A549 (cell line): ENCODE results near the gene PCDH12. TPM values are rescaled to one million over a fixed set of nuclear protein-coding genes. Genes with fewer than 3 reads are reported as not detected.

ENCODE experiments used
- ATAC-seq, 2 experiments: fragments of 200-7000 bp in 1 of 2; fragments of >200 bp in 1 of 2; cut with Nextera tagmentation in 1 of 2; cut with Tn5 transposase in 1 of 2; 3 replicates each; pipeline versions ENCODE4 v1.8.0 to v1.9.1; 2018 to 2020; ENCODE audit warnings: mild to moderate bottlenecking in 1 of 2, moderate library complexity in 1 of 2
- CTCF ChIA-PET: fragments of 300-600 bp; sonication (Branson Sonifier 250); formaldehyde crosslinking; extraction: SDS; loops from one replicate; lab custom pipeline; 2021; ENCODE audit warnings: antibody characterized with exemption, inconsistent platforms; lab: Yijun Ruan, JAX
- POLR2A ChIA-PET: fragments of 350-600 bp; formaldehyde crosslinking; extraction: SDS; loops from one replicate; lab custom pipeline; 2021; ENCODE audit warnings: antibody characterized with exemption, inconsistent platforms; lab: Yijun Ruan, JAX
- DNase-seq, 2 experiments: peaks; one replicate each; pipeline versions ENCODE4 v3.0.0 to v3.0.0-alpha.2; 2011 to 2016; ENCODE audit warnings: low read depth in 1 of 2, low spot score in 1 of 2
- FAIRE-seq: peaks from 2 replicates; lab custom pipeline; 2011; peaks lifted over from hg19 to GRCh38; lab: Jason Lieb, UNC
- H3K27ac ChIP-seq, 2 experiments: fragments of >200 bp; sonication (Bioruptor Twin); formaldehyde crosslinking; 3 replicates each; pipeline ENCODE4 v1.5.1; 2016 to 2017
- H3K4me1 ChIP-seq: fragments of >200 bp; sonication (Bioruptor Twin); formaldehyde crosslinking; 3 replicates; pipeline ENCODE4 v1.6.1; 2016
- H3K4me2 ChIP-seq: fragments of >200 bp; sonication (Bioruptor Twin); formaldehyde crosslinking; 3 replicates; pipeline ENCODE4 v1.6.1; 2016
- H3K4me3 ChIP-seq: fragments of >200 bp; sonication (Bioruptor Twin); formaldehyde crosslinking; 3 replicates; pipeline ENCODE4 v1.5.1; 2016
- H3K9me3 ChIP-seq: fragments of >200 bp; sonication (Bioruptor Twin); formaldehyde crosslinking; 3 replicates; pipeline ENCODE4 v1.6.1; 2016
- BHLHE40 ChIP-seq: IDR thresholded peaks from 2 replicates; pipeline ENCODE4 v1.6.1; 2012; ENCODE audit warnings: low read depth, low read length, inconsistent platforms
- CBX8 ChIP-seq: fragments of 200-600 bp; sonication (generic); IDR thresholded peaks from 2 replicates; pipeline ENCODE4 v1.6.1; 2016
- CHD2 ChIP-seq: fragments of 150-350 bp; IDR thresholded peaks from 2 replicates; pipeline ENCODE4 v1.6.1; 2014; ENCODE audit warnings: low read length; ENCODE audit not compliant: partially characterized antibody
- EHF ChIP-seq: fragments of 250-450 bp; sonication (Bioruptor Pico); IDR thresholded peaks from 2 replicates; pipeline ENCODE4 v1.5.0; 2020; ENCODE audit warnings: mild to moderate bottlenecking
- EHMT2 ChIP-seq: fragments of 200-600 bp; sonication (generic); IDR thresholded peaks from 2 replicates; pipeline ENCODE4 v1.6.1; 2016; ENCODE audit warnings: antibody characterized with exemption, low read depth, mild to moderate bottlenecking, moderate library complexity
- EP300 ChIP-seq, 2 experiments: fragments of >200 bp; sonication (Bioruptor Twin); formaldehyde crosslinking; IDR thresholded peaks; 2 replicates in 1 of 2; 3 replicates in 1 of 2; pipeline ENCODE4 v1.6.1; 2016 to 2017
- ESRRA ChIP-seq: fragments of 150-350 bp; IDR thresholded peaks from 2 replicates; pipeline ENCODE4 v1.6.1; 2014; ENCODE audit warnings: mild to moderate bottlenecking, low read length, borderline replicate concordance
- FOSL2 ChIP-seq, 2 experiments: fragments of 450-650 bp in 1 of 2; fragments of >200 bp in 1 of 2; sonication (Bioruptor Twin) in 1 of 2; formaldehyde crosslinking; IDR thresholded peaks; 2 replicates each; pipeline versions ENCODE4 v1.5.0 to v1.6.1; 2016 to 2020; ENCODE audit warnings: mild to moderate bottlenecking in 1 of 2, moderate library complexity in 1 of 2
- HOXB13 ChIP-seq: fragments of 250-450 bp; sonication (Bioruptor Pico); IDR thresholded peaks from 2 replicates; pipeline ENCODE4 v1.5.0; 2020; ENCODE audit warnings: low read depth, mild to moderate bottlenecking, moderate library complexity
- JUNB ChIP-seq: fragments of >200 bp; sonication (Bioruptor Twin); formaldehyde crosslinking; IDR thresholded peaks from 2 replicates; pipeline ENCODE4 v1.6.1; 2016
- MAX ChIP-seq: IDR thresholded peaks from 2 replicates; pipeline ENCODE4 v1.6.1; 2012
- MYC ChIP-seq: IDR thresholded peaks from 2 replicates; pipeline ENCODE4 v1.6.1; 2012; ENCODE audit warnings: mild to moderate bottlenecking, inconsistent platforms, low read length, improper control_type of control experiment, borderline replicate concordance
- NR3C1 ChIP-seq: fragments of >200 bp; sonication (Bioruptor Twin); formaldehyde crosslinking; IDR thresholded peaks from 3 replicates; pipeline ENCODE4 v1.6.1; 2017
- POLR2AphosphoS2 ChIP-seq: conservative IDR thresholded peaks from 2 replicates; pipeline ENCODE4 v1.6.1; 2012; ENCODE audit warnings: low read length, improper control_type of control experiment, inconsistent platforms
- RARB ChIP-seq: fragments of 250-450 bp; sonication (Bioruptor Pico); IDR thresholded peaks from 2 replicates; pipeline ENCODE4 v1.8.0; 2021; ENCODE audit warnings: mild to moderate bottlenecking, moderate library complexity
- RCOR1 ChIP-seq: fragments of 150-350 bp; IDR thresholded peaks from 2 replicates; pipeline ENCODE4 v1.6.1; 2014; ENCODE audit warnings: antibody characterized with exemption, low read length, low read depth
- TP53 ChIP-seq: fragments of 250-450 bp; sonication (Bioruptor Pico); IDR thresholded peaks from 2 replicates; pipeline ENCODE4 v1.5.0; 2021; ENCODE audit warnings: mild to moderate bottlenecking, moderate library complexity
- USF2 ChIP-seq: fragments of 450-650 bp; IDR thresholded peaks from 2 replicates; pipeline ENCODE4 v1.6.1; 2014; ENCODE audit warnings: antibody characterized with exemption
- ZC3H11A ChIP-seq: fragments of 450-650 bp; IDR thresholded peaks from 2 replicates; pipeline ENCODE4 v1.6.1; 2014; ENCODE audit warnings: antibody characterized with exemption, mild to moderate bottlenecking
- ZNF302 ChIP-seq: fragments of 250-450 bp; sonication (Bioruptor Pico); IDR thresholded peaks from 2 replicates; pipeline ENCODE4 v1.9.0; 2021; ENCODE audit warnings: inconsistent platforms, mild to moderate bottlenecking, moderate library complexity
- ZSCAN20 ChIP-seq: fragments of 250-450 bp; sonication (Bioruptor Pico); IDR thresholded peaks from 2 replicates; pipeline ENCODE4 v1.8.0; 2022; ENCODE audit warnings: mild to moderate bottlenecking, moderate library complexity
- WGBS: methylation state at CpG from one replicate; pipeline ENCODE4 v1.1.6; 2017; ENCODE audit errors: missing lambda C conversion rate; 5-methylcytosine and 5-hydroxymethylcytosine counted together
- polyA minus RNA-seq: library from RNA; depleted of rRNA, polyadenylated mRNA; stranded (reverse); fragments of >200 nt; gene quantifications from 2 replicates; pipeline ENCODE4 v1.2.3, GENCODE V29; 2011; rRNA and poly(A)+ RNA removed
- polyA plus RNA-seq, 4 experiments: library from polyadenylated mRNA; depleted of rRNA in 3 of 4; stranded (reverse); fragments of >200 nt; fragmentation: RNase III in 1 of 4; extraction: RNeasy Plus Mini Kit Qiagen cat#74134 plus additional on column Dnase treatment in 1 of 4; gene quantifications; 2 replicates in 3 of 4; 3 replicates in 1 of 4; pipeline ENCODE4 v1.2.3, GENCODE V29; 2011 to 2017
- TF ChIP-seq, protein P1 (sequence below): fragments of 250-450 bp; sonication (Bioruptor Pico); IDR thresholded peaks from 2 replicates; pipeline ENCODE4 v1.5.0; 2021; ENCODE audit warnings: mild to moderate bottlenecking, moderate library complexity, borderline replicate concordance
- TF ChIP-seq, protein P2 (sequence below): fragments of 200-600 bp; sonication (generic); IDR thresholded peaks from 2 replicates; pipeline ENCODE4 v1.6.1; 2016; ENCODE audit warnings: antibody characterized with exemption, mild to moderate bottlenecking, moderate library complexity
- TF ChIP-seq, protein P3 (sequence below): fragments of >200 bp; sonication (Bioruptor Twin); formaldehyde crosslinking; IDR thresholded peaks from 2 replicates; pipeline ENCODE4 v1.6.1; 2016
- TF ChIP-seq, protein P4 (sequence below): fragments of >200 bp; sonication (Bioruptor Twin); formaldehyde crosslinking; IDR thresholded peaks from 3 replicates; pipeline ENCODE4 v1.6.1; 2016
- TF ChIP-seq, protein P5 (sequence below): fragments of 150-350 bp; IDR thresholded peaks from 2 replicates; pipeline ENCODE4 v1.6.1; 2014; ENCODE audit warnings: low read depth, mild to moderate bottlenecking, low read length

PCDH12 gene
- polyA plus RNA-seq (2011; rRNA removed) = not detected in 2 replicates
- polyA plus RNA-seq (2012; cell fraction: cytosol; rRNA removed) = not detected in 2 replicates
- not detected in 2 replicates for polyA plus RNA-seq (2012; cell fraction: nucleus; rRNA removed)
- polyA plus RNA-seq (2017; fragmentation: RNase III; extraction: RNeasy Plus Mini Kit Qiagen cat#74134 plus additional on column Dnase treatment) = not detected in 3 replicates
- polyA minus RNA-seq = not detected in 2 replicates

GRCh38 chr5:141958113-141958512 is at the start of gene PCDH12:
Gene PCDH12, minus strand, starts transcription at chr5:141958202. Its CDS starts 351 bp downstream, at chr5:141957851.
- Histone ChIP-seq H3K27ac (no peak within 1 kb of the TSS), H3K4me1 (0 out of 3 replicates have a peak, but pooled peaks cover 4% of the 10 kb centered on the region), H3K4me2 (no peak within 1 kb of the TSS), H3K4me3 (no peak within 1 kb of the TSS), H3K9me3 (no peaks in the 10 kb centered on the region)
- FAIRE-seq = no peak
- 76% methylated on average over 7 of the region's 7 CpGs for WGBS
- TF ChIP-seq MYC (no peak), USF2 (no peak), TP53 (CRISPR knock-in tag) (no peak), BHLHE40 (no peak), EHMT2 (no peak), MAX (no peak), ZNF302 (no peak), POLR2AphosphoS2 (no peak), ZSCAN20 (CRISPR knock-in tag) (no peak), CBX8 (no peak), ZC3H11A (no peak)
- TF ChIP-seq, protein P1, sequence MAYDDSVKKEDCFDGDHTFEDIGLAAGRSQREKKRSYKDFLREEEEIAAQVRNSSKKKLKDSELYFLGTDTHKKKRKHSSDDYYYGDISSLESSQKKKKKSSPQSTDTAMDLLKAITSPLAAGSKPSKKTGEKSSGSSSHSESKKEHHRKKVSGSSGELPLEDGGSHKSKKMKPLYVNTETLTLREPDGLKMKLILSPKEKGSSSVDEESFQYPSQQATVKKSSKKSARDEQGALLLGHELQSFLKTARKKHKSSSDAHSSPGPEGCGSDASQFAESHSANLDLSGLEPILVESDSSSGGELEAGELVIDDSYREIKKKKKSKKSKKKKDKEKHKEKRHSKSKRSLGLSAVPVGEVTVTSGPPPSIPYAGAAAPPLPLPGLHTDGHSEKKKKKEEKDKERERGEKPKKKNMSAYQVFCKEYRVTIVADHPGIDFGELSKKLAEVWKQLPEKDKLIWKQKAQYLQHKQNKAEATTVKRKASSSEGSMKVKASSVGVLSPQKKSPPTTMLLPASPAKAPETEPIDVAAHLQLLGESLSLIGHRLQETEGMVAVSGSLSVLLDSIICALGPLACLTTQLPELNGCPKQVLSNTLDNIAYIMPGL (CRISPR knock-in tag) = no peak
- TF ChIP-seq, protein P2, sequence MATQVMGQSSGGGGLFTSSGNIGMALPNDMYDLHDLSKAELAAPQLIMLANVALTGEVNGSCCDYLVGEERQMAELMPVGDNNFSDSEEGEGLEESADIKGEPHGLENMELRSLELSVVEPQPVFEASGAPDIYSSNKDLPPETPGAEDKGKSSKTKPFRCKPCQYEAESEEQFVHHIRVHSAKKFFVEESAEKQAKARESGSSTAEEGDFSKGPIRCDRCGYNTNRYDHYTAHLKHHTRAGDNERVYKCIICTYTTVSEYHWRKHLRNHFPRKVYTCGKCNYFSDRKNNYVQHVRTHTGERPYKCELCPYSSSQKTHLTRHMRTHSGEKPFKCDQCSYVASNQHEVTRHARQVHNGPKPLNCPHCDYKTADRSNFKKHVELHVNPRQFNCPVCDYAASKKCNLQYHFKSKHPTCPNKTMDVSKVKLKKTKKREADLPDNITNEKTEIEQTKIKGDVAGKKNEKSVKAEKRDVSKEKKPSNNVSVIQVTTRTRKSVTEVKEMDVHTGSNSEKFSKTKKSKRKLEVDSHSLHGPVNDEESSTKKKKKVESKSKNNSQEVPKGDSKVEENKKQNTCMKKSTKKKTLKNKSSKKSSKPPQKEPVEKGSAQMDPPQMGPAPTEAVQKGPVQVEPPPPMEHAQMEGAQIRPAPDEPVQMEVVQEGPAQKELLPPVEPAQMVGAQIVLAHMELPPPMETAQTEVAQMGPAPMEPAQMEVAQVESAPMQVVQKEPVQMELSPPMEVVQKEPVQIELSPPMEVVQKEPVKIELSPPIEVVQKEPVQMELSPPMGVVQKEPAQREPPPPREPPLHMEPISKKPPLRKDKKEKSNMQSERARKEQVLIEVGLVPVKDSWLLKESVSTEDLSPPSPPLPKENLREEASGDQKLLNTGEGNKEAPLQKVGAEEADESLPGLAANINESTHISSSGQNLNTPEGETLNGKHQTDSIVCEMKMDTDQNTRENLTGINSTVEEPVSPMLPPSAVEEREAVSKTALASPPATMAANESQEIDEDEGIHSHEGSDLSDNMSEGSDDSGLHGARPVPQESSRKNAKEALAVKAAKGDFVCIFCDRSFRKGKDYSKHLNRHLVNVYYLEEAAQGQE = no peak
- DNase-seq = no peak
- ChIA-PET CTCF (interaction anchor here (0.5 to 17.2 kb wide), 10 partner anchors 11 to 292 kb away, joined by 3 to 325 read pairs (median 38); partner anchors contain the start of genes PCDH1 and RNF14), POLR2A (interaction anchor here (1.1 kb wide), 1 partner anchor 34 kb away, joined by 3 read pairs; the partner anchor contains the start of gene DELE1)
- no peak for ATAC-seq

DNA sequence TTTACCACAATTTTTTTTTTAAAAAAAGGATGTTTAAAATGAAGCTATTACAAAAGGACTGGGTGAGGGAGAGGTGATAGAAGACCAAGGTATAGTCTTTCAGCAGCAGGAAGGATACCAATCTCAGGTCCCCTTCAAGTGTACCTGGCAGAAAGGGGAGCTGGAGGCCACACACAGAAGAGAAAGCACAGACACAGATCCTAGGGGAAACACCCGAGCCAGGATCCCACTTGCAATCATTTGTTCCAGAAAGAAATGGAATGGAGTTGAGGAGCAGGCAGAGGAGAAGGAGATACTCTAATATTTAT is 49.2 kb upstream of the PCDH12 start:
- Histone ChIP-seq H3K9me3 (no peaks in the 10 kb centered on the region), H3K4me3 (no peak overlapping the region), H3K4me1 (peaks cover 4% of the 10 kb centered on the region; the same call in 1 of the 3 replicates), H3K27ac (no peak overlapping the region)
- 84% methylated on average over 1 of the region's 1 CpG for WGBS
- POLR2A ChIA-PET = no interaction called here
- CTCF ChIA-PET = interaction anchor here (0.5 to 13.0 kb wide), 6 partner anchors 9 to 388 kb away, joined by 3 to 97 read pairs (median 4); partner anchors contain the start of gene RNF14
- no peak for TF ChIP-seq NR3C1
- TF ChIP-seq FOSL2 (IDR thresholded peaks at IDR 0.05) = no peak
- TF ChIP-seq FOSL2 (CRISPR knock-in tag; IDR thresholded peaks at IDR 0.05) = no peak
- TF ChIP-seq RCOR1 = no peak
- TF ChIP-seq, protein P3, sequence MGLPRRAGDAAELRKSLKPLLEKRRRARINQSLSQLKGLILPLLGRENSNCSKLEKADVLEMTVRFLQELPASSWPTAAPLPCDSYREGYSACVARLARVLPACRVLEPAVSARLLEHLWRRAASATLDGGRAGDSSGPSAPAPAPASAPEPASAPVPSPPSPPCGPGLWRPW = no peak
- TF ChIP-seq CHD2 = no peak
- TF ChIP-seq ZSCAN20 (CRISPR knock-in tag) = no peak
- no peak for TF ChIP-seq ESRRA
- no peak for TF ChIP-seq EP300 (IDR thresholded peaks at IDR 0.05)
- TF ChIP-seq, protein P1 (CRISPR knock-in tag) = no peak
- TF ChIP-seq, protein P4, sequence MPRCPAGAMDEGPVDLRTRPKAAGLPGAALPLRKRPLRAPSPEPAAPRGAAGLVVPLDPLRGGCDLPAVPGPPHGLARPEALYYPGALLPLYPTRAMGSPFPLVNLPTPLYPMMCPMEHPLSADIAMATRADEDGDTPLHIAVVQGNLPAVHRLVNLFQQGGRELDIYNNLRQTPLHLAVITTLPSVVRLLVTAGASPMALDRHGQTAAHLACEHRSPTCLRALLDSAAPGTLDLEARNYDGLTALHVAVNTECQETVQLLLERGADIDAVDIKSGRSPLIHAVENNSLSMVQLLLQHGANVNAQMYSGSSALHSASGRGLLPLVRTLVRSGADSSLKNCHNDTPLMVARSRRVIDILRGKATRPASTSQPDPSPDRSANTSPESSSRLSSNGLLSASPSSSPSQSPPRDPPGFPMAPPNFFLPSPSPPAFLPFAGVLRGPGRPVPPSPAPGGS = no peak
- TF ChIP-seq JUNB = no peak
- TF ChIP-seq HOXB13 (CRISPR knock-in tag) = no peak
- TF ChIP-seq, protein P5, sequence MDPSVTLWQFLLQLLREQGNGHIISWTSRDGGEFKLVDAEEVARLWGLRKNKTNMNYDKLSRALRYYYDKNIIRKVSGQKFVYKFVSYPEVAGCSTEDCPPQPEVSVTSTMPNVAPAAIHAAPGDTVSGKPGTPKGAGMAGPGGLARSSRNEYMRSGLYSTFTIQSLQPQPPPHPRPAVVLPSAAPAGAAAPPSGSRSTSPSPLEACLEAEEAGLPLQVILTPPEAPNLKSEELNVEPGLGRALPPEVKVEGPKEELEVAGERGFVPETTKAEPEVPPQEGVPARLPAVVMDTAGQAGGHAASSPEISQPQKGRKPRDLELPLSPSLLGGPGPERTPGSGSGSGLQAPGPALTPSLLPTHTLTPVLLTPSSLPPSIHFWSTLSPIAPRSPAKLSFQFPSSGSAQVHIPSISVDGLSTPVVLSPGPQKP = no peak
- no peak for TF ChIP-seq EHF (CRISPR knock-in tag)
- no peak for TF ChIP-seq RARB
- TF ChIP-seq, all 56 proteins: peak for 0
- FAIRE-seq = no peak
- ATAC-seq = no peak
- DNase-seq = no peak
- H3K4me2 ChIP-seq = no peak overlapping the region
